Testis (tissue), 3 donors: ENCODE data around the gene CACNA1C. TPM values are rescaled to one million over a fixed set of nuclear protein-coding genes. Genes with fewer than 3 reads are reported as not detected.

Source experiments
- DNase-seq: peaks from one replicate; pipeline ENCODE4 v3.0.0-alpha.2; 2019
- H3K27ac ChIP-seq, 2 donors: fragments of 200-600 bp; sonication (generic); one replicate each; pipeline ENCODE4 v1.5.1; 2019
- H3K27me3 ChIP-seq: fragments of 200-600 bp; sonication (generic); one replicate; pipeline ENCODE4 v1.5.1; 2019
- H3K36me3 ChIP-seq: fragments of 200-600 bp; sonication (generic); one replicate; pipeline ENCODE4 v1.5.1; 2017; ENCODE audit warnings: low read depth; ENCODE audit errors: missing control alignments
- H3K4me1 ChIP-seq: fragments of 200-600 bp; sonication (generic); one replicate; pipeline ENCODE4 v1.5.1; 2019
- H3K4me3 ChIP-seq, 2 donors: fragments of 200-600 bp; sonication (generic); one replicate each; pipeline ENCODE4 v1.5.1; 2017 to 2019
- H3K9me3 ChIP-seq: fragments of 200-600 bp; sonication (generic); one replicate; pipeline ENCODE4 v1.5.1; 2017
- POLR2A ChIP-seq: fragments of 450-650 bp; IDR thresholded peaks from one replicate; pipeline ENCODE4 v1.6.1; 2017; ENCODE audit warnings: antibody characterized with exemption, mild to moderate bottlenecking, moderate library complexity
- WGBS, 2 donors: methylation state at CpG; one replicate each; pipeline ENCODE4 v1.1.5; 2018; 5-methylcytosine and 5-hydroxymethylcytosine counted together
- intact Hi-C: fragments of 100-400 bp; cut with DNase I; formaldehyde crosslinking; loops from one replicate; pipeline ENCODE4 v1.15.1; 2023; ENCODE audit warnings: low total_unique reads
- polyA plus RNA-seq: library from polyadenylated mRNA; stranded (reverse); fragments of 350-450 nt; fragmentation: Illumina TruSeq; extraction: RNeasy Lipid Tissue Mini Kit (QIAGEN cat#74804); gene quantifications from one replicate; pipeline ENCODE4 v1.2.3, GENCODE V29; 2014; ENCODE audit warnings: low read depth, low replicate concordance; ENCODE audit not compliant: insufficient read depth
- total RNA-seq, 2 donors: library from RNA; depleted of rRNA; stranded (reverse); fragments of >200 nt; gene quantifications; one replicate each; pipeline ENCODE4 v1.2.3, GENCODE V29; 2016
- TF ChIP-seq, protein P1 (sequence below), 3 experiments: fragments of 450-650 bp in 2 of 3; fragments of 200-600 bp in 1 of 3; sonication (generic) in 1 of 3; IDR thresholded peaks; one replicate each; pipeline ENCODE4 v1.5.1; 2016 to 2019; ENCODE audit warnings: antibody characterized with exemption in 3 of 3, mild to moderate bottlenecking in 2 of 3, moderate library complexity in 1 of 3

Gene CACNA1C
- total and polyA plus RNA-seq, 3 donors from 2014 or later: 20.3 to 36.8 (median 32.0) TPM

GRCh38 chr12:2390850-2391390 is 338.1 kb downstream of the CACNA1C start:
- no peak for DNase-seq
- no peak overlapping the region for H3K4me3 ChIP-seq
- intact Hi-C loops: no loop called here
- TF ChIP-seq, protein P1, sequence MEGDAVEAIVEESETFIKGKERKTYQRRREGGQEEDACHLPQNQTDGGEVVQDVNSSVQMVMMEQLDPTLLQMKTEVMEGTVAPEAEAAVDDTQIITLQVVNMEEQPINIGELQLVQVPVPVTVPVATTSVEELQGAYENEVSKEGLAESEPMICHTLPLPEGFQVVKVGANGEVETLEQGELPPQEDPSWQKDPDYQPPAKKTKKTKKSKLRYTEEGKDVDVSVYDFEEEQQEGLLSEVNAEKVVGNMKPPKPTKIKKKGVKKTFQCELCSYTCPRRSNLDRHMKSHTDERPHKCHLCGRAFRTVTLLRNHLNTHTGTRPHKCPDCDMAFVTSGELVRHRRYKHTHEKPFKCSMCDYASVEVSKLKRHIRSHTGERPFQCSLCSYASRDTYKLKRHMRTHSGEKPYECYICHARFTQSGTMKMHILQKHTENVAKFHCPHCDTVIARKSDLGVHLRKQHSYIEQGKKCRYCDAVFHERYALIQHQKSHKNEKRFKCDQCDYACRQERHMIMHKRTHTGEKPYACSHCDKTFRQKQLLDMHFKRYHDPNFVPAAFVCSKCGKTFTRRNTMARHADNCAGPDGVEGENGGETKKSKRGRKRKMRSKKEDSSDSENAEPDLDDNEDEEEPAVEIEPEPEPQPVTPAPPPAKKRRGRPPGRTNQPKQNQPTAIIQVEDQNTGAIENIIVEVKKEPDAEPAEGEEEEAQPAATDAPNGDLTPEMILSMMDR (IDR thresholded peaks at IDR 0.05): no peak
- no peak for TF ChIP-seq POLR2A
- no peak overlapping the region for H3K27ac ChIP-seq
- no peaks in the 10 kb centered on the region for H3K9me3 ChIP-seq
- no peaks in the 10 kb centered on the region for H3K27me3 ChIP-seq
- 86 to 93% methylated on average over 10 of the region's 10 CpGs for WGBS, 2 donors
- peaks cover 6% of the 10 kb centered on the region for H3K4me1 ChIP-seq
- no peaks in the 10 kb centered on the region for H3K36me3 ChIP-seq

GRCh38 chr12:2391740-2392331 is 339.0 kb downstream of the CACNA1C start:
- H3K27me3 ChIP-seq: no peaks in the 10 kb centered on the region
- TF ChIP-seq POLR2A: no peak
- TF ChIP-seq, protein P1 (IDR thresholded peaks at IDR 0.05): no peak
- no peak overlapping the region for H3K4me3 ChIP-seq
- no peaks in the 10 kb centered on the region for H3K36me3 ChIP-seq
- no peak for DNase-seq
- no peaks in the 10 kb centered on the region for H3K9me3 ChIP-seq
- no peak overlapping the region for H3K27ac ChIP-seq
- intact Hi-C loops: no loop called here
- WGBS, 2 donors: 90% methylated on average over 9 of the region's 9 CpGs
- H3K4me1 ChIP-seq: peaks cover 15% of the 10 kb centered on the region

GRCh38 chr12:2393016-2393415 is 340.2 kb downstream of the CACNA1C start:
- intact Hi-C loops: no loop called here
- no peak overlapping the region for H3K4me3 ChIP-seq
- WGBS, 2 donors: 89 to 100% methylated on average over 1 to 4 of the region's 4 CpGs
- TF ChIP-seq, protein P1 (IDR thresholded peaks at IDR 0.05): no peak
- TF ChIP-seq POLR2A: no peak
- H3K27ac ChIP-seq: no peak overlapping the region
- no peaks in the 10 kb centered on the region for H3K36me3 ChIP-seq
- DNase-seq: no peak
- H3K27me3 ChIP-seq: no peaks in the 10 kb centered on the region
- H3K4me1 ChIP-seq: peaks cover 20% of the 10 kb centered on the region
- H3K9me3 ChIP-seq: no peaks in the 10 kb centered on the region

GRCh38 chr12:2393996-2394395 is 341.2 kb downstream of the CACNA1C start:
- H3K36me3 ChIP-seq: no peaks in the 10 kb centered on the region
- DNase-seq: no peak
- H3K9me3 ChIP-seq: no peaks in the 10 kb centered on the region
- no peak overlapping the region for H3K27ac ChIP-seq
- H3K4me3 ChIP-seq: no peak overlapping the region
- H3K27me3 ChIP-seq: no peaks in the 10 kb centered on the region
- intact Hi-C loops: no loop called here
- TF ChIP-seq, protein P1 (IDR thresholded peaks at IDR 0.05): no peak
- no peak for TF ChIP-seq POLR2A
- H3K4me1 ChIP-seq: peaks cover 20% of the 10 kb centered on the region
- WGBS, 2 donors: 90 to 98% methylated on average over 6 of the region's 6 CpGs
